ENCODE measurements around the gene HOXD10. TPM values are rescaled to one million over a fixed set of nuclear protein-coding genes. Genes with fewer than 3 reads are reported as not detected.

Gene HOXD10
- total RNA-seq = 0.39 TPM in 1 of 2 replicates, not detected in the other

GRCh38 chr2:176115883-176116813, at the start of gene HOXD10:
TSS of gene HOXD10 (plus strand) at chr2:176116778. CDS start at chr2:176116834, 56 bp downstream.

GRCh38 chr2:176083796-176084261, 32.7 kb upstream of the HOXD10 start, which contains the start of gene EVX2:
TSS of gene EVX2 (minus strand) at chr2:176083962. CDS start at chr2:176083776, 186 bp downstream.

GRCh38 chr2:176092270-176093144, 24.1 kb upstream of the HOXD10 start, which contains the start of gene HOXD13:
TSS of gene HOXD13 (plus strand) at chr2:176092721. CDS start at chr2:176092891, 170 bp downstream.

GRCh38 chr2:176099728-176100546, 16.6 kb upstream of the HOXD10 start, which contains the start of gene HOXD12:
TSS of gene HOXD12 (plus strand) at chr2:176099795. CDS start at chr2:176099802, 7 bp downstream.

GRCh38 chr2:176106581-176107539, 9.7 kb upstream of the HOXD10 start, which contains the start of gene HOXD11:
TSS of gene HOXD11 (plus strand) at chr2:176107280. CDS start at chr2:176107356, 76 bp downstream.

GRCh38 chr2:176122683-176123410, 6.3 kb downstream of the HOXD10 start, which contains the start of gene HOXD9:
TSS of gene HOXD9 (plus strand) at chr2:176122719. CDS start at chr2:176122769, 50 bp downstream.

GRCh38 chr2:176128982-176129796, 12.6 kb downstream of the HOXD10 start, which contains the start of gene HOXD8:
TSS of gene HOXD8 (plus strand) at chr2:176129705. CDS start at chr2:176130367, 662 bp downstream.

GRCh38 chr2:176151442-176152287, 35.1 kb downstream of the HOXD10 start, which contains the start of gene HOXD4:
TSS of gene HOXD4 (plus strand) at chr2:176151550. CDS start at chr2:176151634, 84 bp downstream.

GRCh38 chr2:176156807-176157498, 40.4 kb downstream of the HOXD10 start, which contains the start of gene HOXD3:
TSS of gene HOXD3 (plus strand) at chr2:176157307. CDS start at chr2:176169115, 11,808 bp downstream.

Small RNAs within 50 kb of the gene (small RNA-seq; reads per million reads assigned to genes)
- 57.0 reads per million, percentile 98 among the genes with 10 or more reads in this experiment for gene MIR10B

Other genes starting within 250 kb of the HOXD10 start
- gene LNPK, start 114.5 kb upstream of the HOXD10 start, total RNA-seq = 47.5 and 60.2 TPM in 2 replicates
- gene EVX2, start 32.8 kb upstream of the HOXD10 start, total RNA-seq = not detected in 2 replicates
- not detected in 2 replicates for gene HOXD13, start 24.1 kb upstream of the HOXD10 start, total RNA-seq
- gene HOXD12, start 17.0 kb upstream of the HOXD10 start, total RNA-seq = not detected in 2 replicates
- gene HOXD11, start 9.5 kb upstream of the HOXD10 start, total RNA-seq = not detected in 2 replicates
- gene HOXD9, start 5.9 kb downstream of the HOXD10 start, total RNA-seq = not detected in 2 replicates
- gene HOXD8, start 12.9 kb downstream of the HOXD10 start, total RNA-seq = not detected in 2 replicates
- gene HOXD4, start 34.8 kb downstream of the HOXD10 start, total RNA-seq = not detected in 2 replicates
- not detected in 2 replicates for gene HOXD3, start 40.5 kb downstream of the HOXD10 start, total RNA-seq
- not detected in 2 replicates for gene HOXD1, start 71.9 kb downstream of the HOXD10 start, total RNA-seq
- gene MTX2, start 152.7 kb downstream of the HOXD10 start, total RNA-seq = 13.0 and 17.4 TPM in 2 replicates